Epithelial cell of esophagus (primary cell): ENCODE data around the gene PFKL.

Source experiments
- DNase-seq: peaks from one replicate; pipeline ENCODE4 v3.0.0; 2010; ENCODE audit warnings: low read depth
- H3K4me3 ChIP-seq: 2 replicates; pipeline ENCODE4 v1.5.1; 2011; ENCODE audit warnings: mild to moderate bottlenecking, low read length, control low read depth
- TF ChIP-seq, protein P1 (sequence below): IDR thresholded peaks from 2 replicates; pipeline ENCODE4 v1.5.1; 2011; ENCODE audit warnings: low read depth, mild to moderate bottlenecking, low read length, control low read depth, inconsistent platforms; ENCODE audit not compliant: insufficient read depth; ENCODE audit errors: missing control alignments

The PFKL gene

DNA sequence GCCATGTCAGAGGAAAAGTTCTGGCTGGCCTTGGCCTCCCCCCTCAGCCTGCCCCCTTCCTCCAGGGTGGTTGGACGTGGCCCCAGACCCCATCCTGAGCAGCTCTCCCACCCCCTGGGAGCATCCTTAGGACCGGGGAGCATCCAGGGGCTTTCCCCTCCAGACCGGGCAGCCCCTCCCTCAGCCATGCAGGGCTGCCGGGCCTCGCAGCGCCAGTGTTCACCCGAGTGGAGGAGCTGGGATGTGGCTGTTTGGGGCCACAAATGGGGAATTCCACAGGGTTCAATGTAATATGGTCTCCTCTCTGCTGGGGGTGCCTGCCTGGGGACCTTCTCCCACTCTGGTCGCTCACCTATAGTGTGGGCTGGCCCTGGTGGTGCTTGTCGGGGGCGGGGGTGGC, 4.2 kb upstream of the PFKL start:
- no peak for DNase-seq
- TF ChIP-seq, protein P1, sequence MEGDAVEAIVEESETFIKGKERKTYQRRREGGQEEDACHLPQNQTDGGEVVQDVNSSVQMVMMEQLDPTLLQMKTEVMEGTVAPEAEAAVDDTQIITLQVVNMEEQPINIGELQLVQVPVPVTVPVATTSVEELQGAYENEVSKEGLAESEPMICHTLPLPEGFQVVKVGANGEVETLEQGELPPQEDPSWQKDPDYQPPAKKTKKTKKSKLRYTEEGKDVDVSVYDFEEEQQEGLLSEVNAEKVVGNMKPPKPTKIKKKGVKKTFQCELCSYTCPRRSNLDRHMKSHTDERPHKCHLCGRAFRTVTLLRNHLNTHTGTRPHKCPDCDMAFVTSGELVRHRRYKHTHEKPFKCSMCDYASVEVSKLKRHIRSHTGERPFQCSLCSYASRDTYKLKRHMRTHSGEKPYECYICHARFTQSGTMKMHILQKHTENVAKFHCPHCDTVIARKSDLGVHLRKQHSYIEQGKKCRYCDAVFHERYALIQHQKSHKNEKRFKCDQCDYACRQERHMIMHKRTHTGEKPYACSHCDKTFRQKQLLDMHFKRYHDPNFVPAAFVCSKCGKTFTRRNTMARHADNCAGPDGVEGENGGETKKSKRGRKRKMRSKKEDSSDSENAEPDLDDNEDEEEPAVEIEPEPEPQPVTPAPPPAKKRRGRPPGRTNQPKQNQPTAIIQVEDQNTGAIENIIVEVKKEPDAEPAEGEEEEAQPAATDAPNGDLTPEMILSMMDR, result no peak
- H3K4me3 ChIP-seq, result no peak overlapping the region

- DNase-seq, result no peak
- TF ChIP-seq, protein P1, result no peak
- no peak overlapping the region for H3K4me3 ChIP-seq
Observed at GRCh38 chr21:44296103-44296519, 3.7 kb upstream of the PFKL start.

- no peak for DNase-seq
- H3K4me3 ChIP-seq, result no peak overlapping the region
- TF ChIP-seq, protein P1, result no peak
Observed at GRCh38 chr21:44296916-44297315, 2.9 kb upstream of the PFKL start.

- TF ChIP-seq, protein P1, result peak; percentile 84
- no peak overlapping the region for H3K4me3 ChIP-seq
- peak; percentile 87 for DNase-seq
Observed at GRCh38 chr21:44297525-44298290, 2.1 kb upstream of the PFKL start.

- H3K4me3 ChIP-seq, result no peak overlapping the region
- TF ChIP-seq, protein P1, result peak; percentile 49
- peak; percentile 52 for DNase-seq
Observed at GRCh38 chr21:44298301-44298700, 1.6 kb upstream of the PFKL start.

- peak; percentile 20 for DNase-seq
- H3K4me3 ChIP-seq, result peak overlapping the region; percentile 73
- TF ChIP-seq, protein P1, result no peak
Observed at GRCh38 chr21:44299085-44299457, 782 bp upstream of the PFKL start.
